Upper lobe of left lung (tissue), 6 donors: ENCODE data around the gene RNF168. TPM values are rescaled to one million over a fixed set of nuclear protein-coding genes. Genes with fewer than 3 reads are reported as not detected.
"Not testable (repeated sequence)": the region's sequence is repeated elsewhere in the genome, so short reads cannot be mapped to it uniquely, and the experiment has no call there.

Experiments
- ATAC-seq, 2 donors: fragments of 200-7000 bp; cut with Tn5 transposase; one replicate each; pipeline ENCODE4 v1.9.1; 2022; ENCODE audit warnings: mild to moderate bottlenecking in 2 of 2, moderate library complexity in 2 of 2; ENCODE audit not compliant: low FRiP score in 2 of 2
- DNase-seq, 2 donors: peaks; one replicate each; pipeline ENCODE4 v3.0.0-alpha.2; 2019 to 2020
- H3K27ac ChIP-seq, 4 donors: fragments of 200-600 bp; sonication (generic); one replicate each; pipeline ENCODE4 v1.5.1; 2016 to 2019
- H3K27me3 ChIP-seq, 4 donors: fragments of 200-600 bp; sonication (generic); one replicate each; pipeline ENCODE4 v1.5.1; 2017 to 2019
- H3K36me3 ChIP-seq, 4 donors: fragments of 200-600 bp; sonication (generic); one replicate each; pipeline ENCODE4 v1.5.1; 2016 to 2019
- H3K4me1 ChIP-seq, 4 donors: fragments of 200-600 bp; sonication (generic); one replicate each; pipeline ENCODE4 v1.5.1; 2018 to 2019
- H3K4me3 ChIP-seq, 4 donors: fragments of 200-600 bp; sonication (generic); one replicate each; pipeline ENCODE4 v1.5.1; 2017 to 2019; ENCODE audit warnings: mild to moderate bottlenecking in 2 of 4, moderate library complexity in 1 of 4
- H3K9me3 ChIP-seq, 4 donors: fragments of 200-600 bp; sonication (generic); one replicate each; pipeline ENCODE4 v1.5.1; 2018 to 2019
- CTCF ChIP-seq, 6 experiments: fragments of 450-650 bp in 4 of 6; fragments of 200-600 bp in 2 of 6; sonication (generic) in 2 of 6; IDR thresholded peaks; one replicate each; pipeline ENCODE4 v1.5.1; 2016 to 2019; ENCODE audit warnings: antibody characterized with exemption in 6 of 6
- EP300 ChIP-seq, 4 donors: sonication (generic); formaldehyde crosslinking; IDR thresholded peaks; one replicate each; pipeline ENCODE4 v1.5.1; 2017; ENCODE audit warnings: antibody characterized with exemption in 4 of 4, control low read depth in 2 of 4
- POLR2A ChIP-seq, 4 donors: fragments of 450-650 bp; IDR thresholded peaks; one replicate each; pipeline ENCODE4 v1.5.1; 2016 to 2017; ENCODE audit warnings: antibody characterized with exemption in 4 of 4, mild to moderate bottlenecking in 2 of 4
- POLR2AphosphoS5 ChIP-seq, 2 donors: sonication (generic); formaldehyde crosslinking; IDR thresholded peaks; one replicate each; pipeline ENCODE4 v1.5.1; 2017; ENCODE audit warnings: antibody characterized with exemption in 2 of 2
- WGBS, 2 donors: methylation state at CpG; one replicate each; pipeline ENCODE4 v1.1.5; 2017 to 2018; 5-methylcytosine and 5-hydroxymethylcytosine counted together
- total RNA-seq, 6 donors: library from RNA; depleted of rRNA in 4 of 6; stranded (reverse); fragments of >200 nt in 4 of 6; gene quantifications; one replicate each; pipeline versions ENCODE4 v1.1.0 to v1.2.1, GENCODE V29; 2016 to 2021
- donor health status: DM: no; HTN: no; CAD: no; lungs with moderate emphysema.
- donor health status: DM: no; HTN: yes; CAD: no; lungs with severe emphysema.

RNF168 gene
- total RNA-seq, 6 donors from 2014 or later: 22.2 to 33.5 (median 26.6) TPM

DNA sequence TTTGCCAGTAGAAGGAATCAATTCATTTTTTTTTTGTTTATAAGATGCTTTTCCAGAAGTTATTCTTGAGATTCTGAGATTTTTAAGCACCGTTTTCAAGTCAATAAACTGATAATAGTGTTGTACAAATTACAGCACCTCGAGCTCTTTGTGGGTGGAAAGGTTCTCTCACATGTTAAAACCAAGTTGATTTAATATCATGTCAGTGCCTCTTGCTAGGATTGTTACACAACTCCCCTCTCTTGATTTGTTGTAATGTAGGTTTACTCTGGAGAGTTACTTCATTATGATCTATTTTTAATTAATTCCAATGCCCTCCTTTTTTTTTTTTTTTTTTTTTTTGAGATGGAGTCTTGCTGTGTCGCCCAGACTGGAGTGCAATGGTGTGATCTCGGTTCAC, 45.5 kb downstream of the RNF168 start:
- TF ChIP-seq POLR2A (IDR thresholded peaks at IDR 0.05) (no peak), CTCF (IDR thresholded peaks at IDR 0.05) (no peak), POLR2AphosphoS5 (IDR thresholded peaks at IDR 0.05) (no peak), EP300 (IDR thresholded peaks at IDR 0.05) (no peak)
- WGBS, 2 donors: 74 to 76% methylated on average over 4 of the region's 4 CpGs
- no peak overlapping the region for H3K4me3 ChIP-seq
- peaks cover 0 to 6% (median 0%) of the 10 kb centered on the region in 4 donors for H3K36me3 ChIP-seq
- DNase-seq: no peak
- H3K27ac ChIP-seq: no peak overlapping the region
- H3K27me3 ChIP-seq: no peaks in the 10 kb centered on the region
- no peak for ATAC-seq
- no peaks in the 10 kb centered on the region for H3K9me3 ChIP-seq
- peaks cover 0 to 6% (median 0%) of the 10 kb centered on the region in 4 donors for H3K4me1 ChIP-seq

DNA sequence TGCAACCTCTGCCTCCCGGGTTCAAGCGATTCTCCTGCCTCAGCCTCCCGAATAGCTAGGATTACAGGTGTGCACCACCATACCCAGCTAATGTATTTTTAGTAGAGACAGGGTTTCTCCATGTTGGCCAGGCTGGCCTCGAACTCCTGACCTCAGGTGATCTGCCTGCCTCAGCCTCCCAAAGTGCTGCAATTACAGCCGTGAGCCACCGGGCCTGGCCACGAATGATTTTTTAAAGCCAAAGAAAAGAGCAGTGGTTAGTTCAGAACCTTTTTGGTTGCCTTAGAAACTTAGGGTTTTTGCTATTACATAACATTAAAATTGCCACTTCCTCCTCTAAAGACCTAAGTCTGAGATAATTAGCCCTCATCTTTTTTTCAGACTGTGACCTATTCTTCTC, 46.1 kb downstream of the RNF168 start:
- 64 to 76% methylated on average over 7 of the region's 7 CpGs for WGBS, 2 donors
- not testable (repeated sequence) for H3K9me3 ChIP-seq, H3K27me3 ChIP-seq, DNase-seq, H3K4me1 ChIP-seq, H3K36me3 ChIP-seq, H3K27ac ChIP-seq, H3K4me3 ChIP-seq, ATAC-seq

DNA sequence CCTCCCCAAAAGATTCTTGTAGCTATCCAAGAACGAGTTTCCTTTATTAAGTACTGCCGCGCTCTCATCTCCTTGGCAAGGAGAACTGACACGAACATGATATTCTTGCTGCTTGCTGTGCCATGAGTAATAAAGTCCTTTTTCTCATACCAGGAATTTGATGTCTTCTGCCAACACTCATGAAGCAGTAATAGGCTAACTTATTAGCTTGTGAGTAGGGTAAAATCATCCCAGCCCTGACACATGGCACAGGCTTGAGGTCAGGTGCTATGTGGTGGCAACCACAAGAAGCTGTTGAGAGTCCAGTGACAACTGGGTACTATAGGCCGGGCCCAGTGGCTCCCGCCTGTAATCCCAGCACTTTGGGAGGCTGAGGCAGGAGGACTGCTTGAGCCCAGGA, 48.6 kb downstream of the RNF168 start:
- Histone ChIP-seq H3K9me3 (no peaks in the 10 kb centered on the region), H3K4me3 (no peak overlapping the region), H3K4me1 (peaks cover 0 to 6% (median 0%) of the 10 kb centered on the region in 4 donors), H3K36me3 (peaks cover 0 to 10% (median 0%) of the 10 kb centered on the region in 4 donors), H3K27me3 (no peaks in the 10 kb centered on the region), H3K27ac (no peak overlapping the region)
- TF ChIP-seq POLR2AphosphoS5 (IDR thresholded peaks at IDR 0.05): no peak
- no peak for TF ChIP-seq CTCF (IDR thresholded peaks at IDR 0.05)
- TF ChIP-seq POLR2A (IDR thresholded peaks at IDR 0.05): no peak
- no peak for TF ChIP-seq EP300 (IDR thresholded peaks at IDR 0.05)
- WGBS, 2 donors: 90 to 92% methylated on average over 6 of the region's 6 CpGs
- no peak for ATAC-seq
- no peak for DNase-seq

DNA sequence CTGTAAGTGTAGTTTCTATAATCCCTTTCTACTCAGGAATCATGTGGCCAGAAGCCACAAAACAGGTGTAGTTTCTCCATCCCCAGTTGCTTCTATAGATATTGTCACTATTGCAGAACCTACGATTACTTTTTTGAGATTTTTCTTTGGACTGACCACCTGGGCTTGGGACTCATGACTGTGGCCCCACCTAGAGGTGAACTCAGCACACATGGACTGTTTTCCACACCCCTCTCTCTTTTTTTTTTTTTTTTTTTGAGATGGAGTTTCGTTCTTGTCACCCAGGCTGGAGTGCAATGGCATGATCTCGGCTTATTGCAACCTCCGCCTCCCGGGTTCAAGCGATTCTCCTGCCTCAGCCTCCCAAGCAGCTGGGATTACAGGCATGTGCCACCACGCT, 58.2 kb downstream of the RNF168 start:
- not testable (repeated sequence) for H3K36me3 ChIP-seq, DNase-seq, H3K27ac ChIP-seq, H3K9me3 ChIP-seq, H3K4me1 ChIP-seq, H3K4me3 ChIP-seq, H3K27me3 ChIP-seq, ATAC-seq
- 89 to 90% methylated on average over 7 of the region's 7 CpGs for WGBS, 2 donors

DNA sequence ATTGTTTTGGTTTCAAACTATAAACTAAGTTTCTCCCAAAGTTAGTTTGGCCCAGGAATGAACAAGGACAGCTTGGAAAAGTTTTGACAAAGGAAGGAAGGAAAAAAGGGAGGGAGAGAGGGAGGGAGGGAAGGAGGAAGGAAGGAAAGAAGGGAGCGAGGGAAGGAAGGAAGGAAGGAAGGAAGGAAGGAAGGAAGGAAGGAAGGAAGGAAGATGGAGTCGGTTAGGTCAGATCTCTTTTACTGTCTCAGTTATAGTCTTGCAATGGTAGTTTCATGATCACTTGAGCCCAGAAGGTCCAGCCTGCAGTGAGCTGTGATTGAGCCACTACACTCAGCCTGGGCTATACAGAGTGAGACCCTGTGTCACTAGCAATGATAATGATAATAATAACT, 59.1 kb downstream of the RNF168 start:
- no peaks in the 10 kb centered on the region for H3K27me3 ChIP-seq
- ATAC-seq: no peak
- no peaks in the 10 kb centered on the region for H3K36me3 ChIP-seq
- DNase-seq: no peak
- no peak overlapping the region for H3K4me3 ChIP-seq
- no peak overlapping the region for H3K27ac ChIP-seq
- TF ChIP-seq EP300 (IDR thresholded peaks at IDR 0.05) (no peak), CTCF (IDR thresholded peaks at IDR 0.05) (no peak), POLR2AphosphoS5 (IDR thresholded peaks at IDR 0.05) (no peak), POLR2A (IDR thresholded peaks at IDR 0.05) (no peak)
- no peaks in the 10 kb centered on the region for H3K4me1 ChIP-seq
- WGBS, 2 donors: 40% methylated on average over 2 of the region's 2 CpGs
- no peaks in the 10 kb centered on the region for H3K9me3 ChIP-seq

DNA sequence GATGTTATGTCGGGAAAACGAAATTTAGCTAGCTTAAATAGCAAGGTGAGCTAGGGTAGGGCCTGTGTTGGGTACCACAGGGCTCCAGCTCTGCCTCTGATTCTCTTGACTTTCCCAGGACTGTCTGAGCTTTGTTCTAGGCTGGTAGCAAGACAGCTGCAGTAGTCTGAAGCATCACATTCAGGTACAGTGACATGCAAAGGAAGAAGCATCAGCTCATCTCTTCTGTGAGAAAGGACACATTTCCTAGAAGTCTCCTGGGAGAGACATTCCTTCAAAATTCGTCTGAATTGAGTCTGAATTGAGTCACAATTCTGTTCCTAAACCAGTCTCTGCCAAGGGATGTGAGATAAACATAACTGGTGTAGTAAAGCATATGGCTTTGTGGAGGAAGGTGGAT, 62.9 kb downstream of the RNF168 start:
- Histone ChIP-seq H3K36me3 (no peaks in the 10 kb centered on the region), H3K4me3 (no peak overlapping the region), H3K27me3 (no peaks in the 10 kb centered on the region), H3K9me3 (no peaks in the 10 kb centered on the region), H3K4me1 (no peaks in the 10 kb centered on the region), H3K27ac (no peak overlapping the region)
- DNase-seq (no peak), ATAC-seq (peak in 1 of 2 donors; percentile 18)
- WGBS, 2 donors: 75% methylated on average over 3 of the region's 3 CpGs
- no peak for TF ChIP-seq EP300 (IDR thresholded peaks at IDR 0.05)
- TF ChIP-seq POLR2A (IDR thresholded peaks at IDR 0.05): no peak
- no peak for TF ChIP-seq POLR2AphosphoS5 (IDR thresholded peaks at IDR 0.05)
- no peak for TF ChIP-seq CTCF (IDR thresholded peaks at IDR 0.05)
